CD14-positive monocyte (primary cell): Measurements from ENCODE around the gene PLA2G6. TPM values are rescaled to one million over a fixed set of nuclear protein-coding genes. Genes with fewer than 3 reads are reported as not detected.

ENCODE experiments used
- DNase-seq, 3 donors: peaks; one replicate each; pipeline ENCODE4 v3.0.0-alpha.2; 2011 to 2022
- H2AFZ ChIP-seq: 2 replicates; pipeline ENCODE4 v1.6.0; 2012; ENCODE audit warnings: mild to moderate bottlenecking, low read depth, low read length, inconsistent platforms; ENCODE audit not compliant: insufficient read depth, poor library complexity, severe bottlenecking
- H3K27ac ChIP-seq, 2 donors: 1 replicate in 1 of 2; 2 replicates in 1 of 2; pipeline ENCODE4 v1.5.1; 2012 to 2013; ENCODE audit warnings: low read length in 2 of 2, control low read depth in 1 of 2, inconsistent platforms in 1 of 2, low read depth in 1 of 2, mild to moderate bottlenecking in 1 of 2
- H3K27me3 ChIP-seq, 2 donors: one replicate each; pipeline versions ENCODE4 v1.6.0 to v1.6.1; 2011 to 2013; ENCODE audit warnings: low read length in 2 of 2; ENCODE audit not compliant: control insufficient read depth in 2 of 2, insufficient read depth in 2 of 2
- H3K36me3 ChIP-seq, 2 donors: replicated peaks in 1 of 2; 1 replicate in 1 of 2; 2 replicates in 1 of 2; pipeline versions ENCODE4 v1.5.1 to v1.6.1; 2012 to 2013; ENCODE audit warnings: low read length in 2 of 2, control low read depth in 1 of 2, inconsistent platforms in 1 of 2, mild to moderate bottlenecking in 1 of 2; ENCODE audit not compliant: insufficient read depth in 2 of 2, control insufficient read depth in 1 of 2
- H3K4me1 ChIP-seq, 2 donors: 1 replicate in 1 of 2; 2 replicates in 1 of 2; pipeline versions ENCODE4 v1.5.1 to v1.6.1; 2012 to 2013; ENCODE audit warnings: low read length in 2 of 2, control low read depth in 1 of 2, inconsistent platforms in 1 of 2, mild to moderate bottlenecking in 1 of 2, moderate library complexity in 1 of 2; ENCODE audit not compliant: insufficient read depth in 2 of 2, control insufficient read depth in 1 of 2
- H3K4me2 ChIP-seq: replicated peaks from 2 replicates; pipeline ENCODE3; 2012; ENCODE audit warnings: low read length, moderate library complexity, mild to moderate bottlenecking; ENCODE audit not compliant: poor library complexity, severe bottlenecking; ENCODE audit errors: extremely low read depth
- H3K4me3 ChIP-seq, 3 experiments: fragments of 200-600 bp in 1 of 3; sonication (generic) in 1 of 3; replicated peaks in 1 of 3; 1 replicate in 2 of 3; 2 replicates in 1 of 3; pipeline ENCODE4 v1.5.1; 2011 to 2013; ENCODE audit warnings: low read length in 3 of 3, mild to moderate bottlenecking in 3 of 3, control low read depth in 2 of 3, low read depth in 2 of 3, inconsistent platforms in 1 of 3, moderate library complexity in 1 of 3
- H3K79me2 ChIP-seq: 2 replicates; pipeline ENCODE4 v1.6.0; 2012; ENCODE audit warnings: mild to moderate bottlenecking, control low read depth, inconsistent platforms, low read length, moderate library complexity; ENCODE audit not compliant: insufficient read depth
- H3K9ac ChIP-seq: 2 replicates; pipeline ENCODE4 v1.6.0; 2017; ENCODE audit warnings: low read length, mild to moderate bottlenecking; ENCODE audit not compliant: insufficient read depth, poor library complexity, severe bottlenecking
- H3K9me3 ChIP-seq, 2 donors: replicated peaks in 1 of 2; 1 replicate in 1 of 2; 2 replicates in 1 of 2; pipeline versions ENCODE4 v1.5.1 to v1.6.1; 2012 to 2013; ENCODE audit warnings: low read length in 2 of 2, control low read depth in 1 of 2; ENCODE audit not compliant: control insufficient read depth in 1 of 2, insufficient read depth in 1 of 2
- H4K20me1 ChIP-seq: 2 replicates; pipeline ENCODE4 v1.6.0; 2012; ENCODE audit warnings: mild to moderate bottlenecking, low read length, control low read depth, moderate library complexity; ENCODE audit not compliant: insufficient read depth
- H3K27ac Mint-ChIP-seq, 7 donors: one replicate each; pipeline ENCODE4 v1.8.0; 2020; ENCODE audit warnings: mild to moderate bottlenecking in 7 of 7, mixed read lengths in 7 of 7, moderate library complexity in 6 of 7, inconsistent platforms in 2 of 7
- H3K27me3 Mint-ChIP-seq, 3 donors: one replicate each; pipeline ENCODE4 v1.8.0; 2021 to 2022; ENCODE audit warnings: low read depth in 3 of 3, mild to moderate bottlenecking in 3 of 3, mixed read lengths in 3 of 3, moderate library complexity in 3 of 3, inconsistent platforms in 1 of 3
- H3K36me3 Mint-ChIP-seq, 2 donors: one replicate each; pipeline ENCODE4 v1.8.0; 2020; ENCODE audit warnings: mixed read lengths in 2 of 2, inconsistent platforms in 1 of 2, mild to moderate bottlenecking in 1 of 2
- H3K4me1 Mint-ChIP-seq: one replicate; pipeline ENCODE4 v1.8.0; 2020; ENCODE audit warnings: mild to moderate bottlenecking, mixed read lengths
- H3K4me3 Mint-ChIP-seq, 2 donors: one replicate each; pipeline ENCODE4 v1.8.0; 2020; ENCODE audit warnings: mild to moderate bottlenecking in 2 of 2, mixed read lengths in 2 of 2, moderate library complexity in 1 of 2
- H3K9me3 Mint-ChIP-seq, 7 donors: one replicate each; pipeline ENCODE4 v1.8.0; 2020 to 2022; ENCODE audit warnings: mixed read lengths in 7 of 7, mild to moderate bottlenecking in 6 of 7, moderate library complexity in 6 of 7, inconsistent platforms in 2 of 7
- CTCF ChIP-seq: fragments of 200-600 bp; IDR thresholded peaks from one replicate; pipeline ENCODE4 v1.8.0; 2022; ENCODE audit warnings: antibody characterized with exemption, mild to moderate bottlenecking
- WGBS: methylation state at CpG from one replicate; pipeline ENCODE4 v1.1.5; 2013; ENCODE audit warnings: missing lambda C conversion rate; ENCODE audit not compliant: insufficient coverage; 5-methylcytosine and 5-hydroxymethylcytosine counted together
- intact Hi-C, 2 donors: fragments of 100-400 bp; cut with micrococcal nuclease; formaldehyde crosslinking; loops; one replicate each; pipeline versions ENCODE4 v1.15.0 to v1.15.1; 2023
- polyA plus RNA-seq, 3 donors: library from polyadenylated mRNA; depleted of rRNA in 1 of 3; unstranded in 2 of 3; stranded (reverse) in 1 of 3; fragments of 300-500 nt in 2 of 3; fragments of >200 nt in 1 of 3; fragmentation: Illumina TruSeq in 2 of 3; gene quantifications; 1 replicate in 2 of 3; 2 replicates in 1 of 3; pipeline ENCODE4 v1.2.3, GENCODE V29; 2012 to 2021

Gene PLA2G6
- polyA plus RNA-seq, 3 donors, result 0.43 to 8.3 (median 0.62) TPM

DNA sequence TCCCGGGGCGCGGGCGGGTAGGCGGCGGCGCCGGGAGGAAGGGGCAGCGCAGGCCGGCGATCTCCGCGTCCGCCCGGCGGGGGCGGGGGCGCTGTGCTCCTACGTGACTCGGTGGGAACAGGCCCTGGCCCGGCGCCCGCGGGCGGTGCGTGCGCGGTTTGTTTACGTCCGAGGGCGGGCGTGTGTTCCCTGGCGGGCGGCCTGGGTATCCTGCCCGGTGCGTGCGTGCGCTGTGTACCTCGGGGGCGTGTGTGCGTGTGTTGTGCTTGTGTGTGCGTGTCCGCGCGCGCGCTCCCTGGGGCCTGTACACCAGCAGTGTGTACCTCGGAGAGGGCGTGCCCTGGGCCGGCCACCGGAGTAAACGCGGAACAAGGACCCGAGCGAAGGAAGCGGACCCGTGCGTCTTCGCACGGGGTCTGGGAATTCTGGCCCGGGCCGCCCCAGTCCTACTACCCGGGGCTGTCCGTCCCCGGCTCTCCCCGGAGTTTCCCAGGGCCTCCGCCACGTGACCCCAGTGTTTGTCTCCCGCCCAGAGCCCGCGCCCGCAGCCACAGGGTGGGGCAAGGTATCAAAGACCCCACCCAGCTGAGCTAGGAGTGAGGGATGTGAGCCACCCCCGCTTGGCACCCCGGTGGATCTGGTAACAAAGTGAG lies 20.9 kb upstream of the PLA2G6 start:
- Histone ChIP-seq H3K27me3 (peaks cover 0 to 15% of the 10 kb centered on the region in 2 donors), H2AFZ (no peak overlapping the region), H3K79me2 (no peaks in the 10 kb centered on the region), H3K4me3 (peak overlapping the region; percentile 47 to 79 (median 78)), H3K4me2 (peak overlapping the region; percentile 94), H3K27ac (peak overlapping the region in 1 of 2 donors; percentile 85), H4K20me1 (peaks cover 43% of the 10 kb centered on the region), H3K9me3 (no peaks in the 10 kb centered on the region), H3K9ac (peak overlapping the region; percentile 92), H3K36me3 (no peaks in the 10 kb centered on the region), H3K4me1 (peaks cover 21 to 53% of the 10 kb centered on the region in 2 donors)
- H3K36me3 Mint-ChIP-seq, result peaks cover 0 to 2% of the 10 kb centered on the region in 2 donors
- no peak for TF ChIP-seq CTCF
- peak overlapping the region; percentile 35 to 86 (median 76) for H3K27ac Mint-ChIP-seq
- intact Hi-C loops, result loop anchor here in 1 of 2 donors (2.0 to 5.0 kb wide), 2 partner anchors 22 to 55 kb away; partner anchors contain the start of gene PLA2G6
- H3K27me3 Mint-ChIP-seq, result peaks cover 14 to 39% (median 23%) of the 10 kb centered on the region in 3 donors
- peak overlapping the region; percentile 88 to 89 for H3K4me3 Mint-ChIP-seq
- under 1% methylated on average over 69 of the region's 74 CpGs for WGBS
- DNase-seq, result peak; percentile 71 to 88 (median 80)
- no peaks in the 10 kb centered on the region for H3K9me3 Mint-ChIP-seq
- H3K4me1 Mint-ChIP-seq, result peaks cover 34% of the 10 kb centered on the region

GRCh38 chr22:38201711-38202436 lies 20.2 kb upstream of the PLA2G6 start, which contains the start of gene MAFF:
Gene MAFF, plus strand, starts transcription at chr22:38201994. Its CDS starts 11,860 bp downstream, at chr22:38213854.
- H3K4me2 ChIP-seq, result peak within 1 kb of the TSS; percentile 94
- under 1% methylated on average over 74 of the region's 85 CpGs for WGBS
- Mint-ChIP-seq H3K27ac (peak within 1 kb of the TSS; percentile 74 to 94 (median 90)), H3K27me3 (peaks cover 14 to 39% (median 23%) of the 10 kb centered on the region in 3 donors), H3K9me3 (no peaks in the 10 kb centered on the region), H3K36me3 (peaks cover 0 to 2% of the 10 kb centered on the region in 2 donors), H3K4me3 (peak within 1 kb of the TSS; percentile 89 to 90), H3K4me1 (peaks cover 34% of the 10 kb centered on the region)
- peak; percentile 96 to 98 (median 97) for DNase-seq
- TF ChIP-seq CTCF, result no peak
- H3K9ac ChIP-seq, result peak within 1 kb of the TSS; percentile 92
- H3K27ac ChIP-seq, result peak within 1 kb of the TSS in 1 of 2 donors; percentile 85
- H3K4me3 ChIP-seq, result peak within 1 kb of the TSS; percentile 47 to 79 (median 78)
- no peak within 1 kb of the TSS for H2AFZ ChIP-seq
- no peaks in the 10 kb centered on the region for H3K9me3 ChIP-seq
- H3K4me1 ChIP-seq, result peaks cover 21 to 53% of the 10 kb centered on the region in 2 donors
- no peaks in the 10 kb centered on the region for H3K79me2 ChIP-seq
- intact Hi-C loops, result loop anchor here in 1 of 2 donors (2.0 to 5.0 kb wide), 2 partner anchors 21 to 55 kb away; partner anchors contain the start of gene PLA2G6
- peaks cover 0 to 15% of the 10 kb centered on the region in 2 donors for H3K27me3 ChIP-seq
- H4K20me1 ChIP-seq, result peaks cover 43% of the 10 kb centered on the region
- H3K36me3 ChIP-seq, result no peaks in the 10 kb centered on the region
